GM13976 (cell line): ENCODE measurements around the gene NOL12.

Experiments used
- DNase-seq: peaks from one replicate; pipeline ENCODE4 v3.0.0; 2012; ENCODE audit warnings: low spot score
- CTCF ChIP-seq: IDR thresholded peaks from 2 replicates; pipeline ENCODE4 v1.5.1; 2012; ENCODE audit warnings: borderline replicate concordance, mild to moderate bottlenecking; ENCODE audit not compliant: insufficient read depth; ENCODE audit errors: extremely low read depth, missing control alignments, control extremely low read depth
- in situ Hi-C: fragments of 300-500 bp; cut with MboI; formaldehyde crosslinking; loops from one replicate; pipeline ENCODE4 v1.12.0; 2022; ENCODE audit warnings: low sequenced_read_pairs, mixed read lengths, inconsistent platforms; ENCODE audit not compliant: unreplicated experiment

NOL12 gene

GRCh38 chr22:37659897-37660708 is 26.0 kb upstream of the NOL12 start:
- in situ Hi-C loops = no loop called here
- no peak for TF ChIP-seq CTCF
- no peak for DNase-seq

- in situ Hi-C loops = no loop called here
- no peak for TF ChIP-seq CTCF
- DNase-seq = no peak
These were observed 25.5 kb upstream of the NOL12 start for GRCh38 chr22:37660709-37661045.

DNA sequence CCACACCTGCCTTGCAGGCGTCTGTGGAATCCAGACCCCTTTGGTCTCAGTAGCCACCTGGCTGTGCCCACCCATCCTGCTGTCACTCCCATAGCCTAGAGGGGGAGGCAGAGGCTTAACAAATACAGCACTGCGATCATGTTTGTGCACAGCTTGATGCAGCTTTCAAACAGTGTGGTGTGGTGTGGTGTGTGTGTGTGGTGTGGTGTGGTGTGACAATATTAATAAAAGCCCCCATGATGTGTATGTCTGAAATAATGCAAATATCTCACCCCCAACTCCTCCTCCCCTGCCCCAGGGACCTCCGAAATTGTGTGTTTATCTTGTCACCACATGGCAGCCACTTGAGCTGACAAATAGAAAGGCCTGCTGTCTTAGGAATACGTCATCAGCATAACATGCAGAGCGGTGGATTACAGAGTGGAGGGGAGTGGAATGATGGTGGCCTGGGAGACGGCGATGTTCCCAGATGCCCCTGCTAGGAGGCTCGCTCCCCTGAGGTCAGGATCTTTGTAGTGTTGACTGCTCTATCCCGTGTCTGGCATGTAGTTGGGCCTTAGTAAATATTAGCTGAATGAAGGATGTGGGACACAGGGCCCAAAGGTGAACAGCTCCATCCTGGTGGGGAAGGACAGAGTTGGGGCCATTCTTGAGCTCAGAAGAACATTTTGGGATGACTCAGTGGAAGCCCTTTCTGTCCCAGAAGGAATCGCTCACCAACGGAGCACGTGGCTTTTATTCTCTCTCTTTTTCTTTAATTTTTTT is 24.8 kb upstream of the NOL12 start:
- in situ Hi-C loops = no loop called here
- DNase-seq = no peak
- TF ChIP-seq CTCF = peak; percentile 44

DNA sequence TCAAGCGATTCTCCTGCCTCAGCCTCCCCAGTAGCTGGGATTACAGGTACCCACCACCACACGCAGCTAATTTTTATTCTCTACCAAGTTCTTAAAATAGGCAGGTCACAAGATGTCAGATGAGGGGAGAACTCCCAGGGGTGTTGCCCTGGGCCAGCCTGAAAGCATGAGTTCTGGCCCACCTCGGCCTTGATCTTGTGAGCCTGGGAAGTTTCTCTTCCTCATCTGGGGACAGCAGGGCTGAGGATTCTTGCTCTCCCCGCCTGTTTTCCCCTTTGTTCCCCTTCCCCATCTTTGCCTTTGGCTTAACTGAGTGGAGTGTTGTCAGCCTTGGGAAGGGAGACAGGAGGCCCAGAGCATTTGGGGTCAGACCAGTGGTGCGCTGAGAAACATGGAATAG is 24.1 kb upstream of the NOL12 start:
- TF ChIP-seq CTCF = no peak
- DNase-seq = no peak
- in situ Hi-C loops = no loop called here

DNA sequence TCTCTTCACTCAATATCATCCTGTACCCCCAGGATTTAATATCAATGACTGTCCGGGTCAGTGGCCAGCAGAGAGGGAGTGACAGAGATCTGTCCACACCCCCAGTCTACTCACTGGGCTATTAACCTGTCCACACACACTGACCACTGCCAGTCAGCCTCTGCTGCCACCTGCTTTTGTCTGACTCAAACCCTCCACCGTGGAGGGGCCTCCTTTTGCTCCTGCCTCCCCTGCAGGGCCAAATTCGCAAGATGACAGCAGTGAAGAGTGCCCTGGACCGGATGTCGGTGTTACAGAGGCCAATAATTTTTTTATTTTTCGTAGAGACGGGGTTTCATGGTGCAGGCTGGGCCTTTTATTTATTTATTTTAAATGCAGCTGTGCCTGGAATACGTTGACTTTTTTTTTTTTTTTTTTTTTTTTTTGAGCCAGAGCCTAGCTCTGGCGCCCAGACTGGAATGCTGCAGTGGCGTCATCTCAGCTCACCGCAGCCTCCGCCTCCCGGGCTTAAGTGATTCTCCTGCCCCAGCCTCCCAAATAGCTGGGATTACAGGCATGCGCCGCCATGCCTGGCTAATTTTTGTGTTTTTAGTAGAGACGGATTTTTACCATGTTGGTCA is 22.5 kb upstream of the NOL12 start:
- no peak for TF ChIP-seq CTCF
- DNase-seq = no peak
- in situ Hi-C loops = no loop called here

DNA sequence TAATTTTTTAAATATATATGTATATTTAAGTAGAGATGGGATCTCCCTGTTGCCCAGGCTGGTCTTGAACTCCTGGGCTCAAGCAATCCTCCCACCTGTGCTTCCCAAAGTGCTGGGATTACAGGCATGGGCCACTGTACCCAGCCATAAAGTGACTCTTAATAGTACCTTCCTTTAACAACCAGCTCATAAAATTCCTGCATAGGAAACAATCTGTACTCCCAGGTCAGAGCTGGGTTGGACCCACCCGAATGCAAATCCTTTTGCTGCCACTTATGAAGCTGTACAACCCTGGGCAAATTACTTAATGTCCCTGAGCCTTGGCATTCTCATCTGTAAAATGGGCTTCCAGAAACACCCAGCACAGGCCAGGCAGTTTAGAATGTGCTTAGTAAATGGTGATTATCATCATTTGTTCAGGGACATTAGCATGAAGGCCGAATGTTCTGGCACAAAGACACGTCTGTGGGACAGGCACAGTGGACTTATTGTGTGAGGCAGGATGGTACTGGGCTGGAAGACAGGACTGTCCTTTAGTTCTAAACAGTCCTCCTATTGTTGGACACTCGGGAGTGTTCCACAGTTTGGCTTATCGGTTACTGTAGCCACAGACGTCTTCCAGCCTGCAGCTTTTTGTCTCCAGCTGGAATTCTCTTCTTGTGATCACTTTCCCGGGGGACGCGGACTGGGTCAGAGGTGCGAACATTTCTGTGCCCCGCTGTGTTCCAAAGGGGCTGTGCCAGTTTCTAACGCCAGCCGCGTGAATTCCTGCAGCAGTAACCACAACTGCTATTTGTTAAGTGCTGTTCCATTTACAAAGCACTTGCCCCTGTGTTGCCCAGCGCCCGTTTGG is 21.7 kb upstream of the NOL12 start:
- no peak for DNase-seq
- TF ChIP-seq CTCF = no peak
- in situ Hi-C loops = no loop called here
